Measurements from ENCODE around the gene NCOA7.

The NCOA7 gene

GRCh38 chr6:125792680-125793079 is 1.9 kb downstream of the NCOA7 start:
- no peak for TF ChIP-seq CTCF (conservative IDR thresholded peaks at IDR 0.05; ENCODE audit: low read length)
- H3K4me3 ChIP-seq (ENCODE audit: low read length) = no peak overlapping the region
- DNase-seq (ENCODE audit: low read depth) = peak; percentile 23

- DNase-seq (ENCODE audit: low read depth) = no peak
- no peak overlapping the region for H3K4me3 ChIP-seq (ENCODE audit: low read length)
- TF ChIP-seq CTCF (conservative IDR thresholded peaks at IDR 0.05; ENCODE audit: low read length) = no peak
These were observed 2.5 kb downstream of the NCOA7 start for GRCh38 chr6:125793280-125793679.

GRCh38 chr6:125793863-125794262 is 3.1 kb downstream of the NCOA7 start:
- TF ChIP-seq CTCF (conservative IDR thresholded peaks at IDR 0.05; ENCODE audit: low read length) = no peak
- H3K4me3 ChIP-seq (ENCODE audit: low read length) = no peak overlapping the region
- no peak for DNase-seq (ENCODE audit: low read depth)

GRCh38 chr6:125794342-125795137 is 3.8 kb downstream of the NCOA7 start:
- no peak overlapping the region for H3K4me3 ChIP-seq (ENCODE audit: low read length)
- peak; percentile 53 for DNase-seq (ENCODE audit: low read depth)
- no peak for TF ChIP-seq CTCF (conservative IDR thresholded peaks at IDR 0.05; ENCODE audit: low read length)

GRCh38 chr6:125795301-125795700 is 4.5 kb downstream of the NCOA7 start:
- no peak for DNase-seq (ENCODE audit: low read depth)
- no peak overlapping the region for H3K4me3 ChIP-seq (ENCODE audit: low read length)
- TF ChIP-seq CTCF (conservative IDR thresholded peaks at IDR 0.05; ENCODE audit: low read length) = no peak

- DNase-seq (ENCODE audit: low read depth) = no peak
- TF ChIP-seq CTCF (conservative IDR thresholded peaks at IDR 0.05; ENCODE audit: low read length) = no peak
- H3K4me3 ChIP-seq (ENCODE audit: low read length) = no peak overlapping the region
These were observed 6.5 kb downstream of the NCOA7 start for GRCh38 chr6:125797120-125797885.
